GM18861 (cell line): Measurements from ENCODE around the gene PHTF1.

Source experiments
- ATAC-seq: cut with Tn5 transposase; IDR thresholded peaks from one replicate; pipeline ENCODE4 v1.9.1; 2021; ENCODE audit not compliant: unreplicated experiment

Gene PHTF1

DNA sequence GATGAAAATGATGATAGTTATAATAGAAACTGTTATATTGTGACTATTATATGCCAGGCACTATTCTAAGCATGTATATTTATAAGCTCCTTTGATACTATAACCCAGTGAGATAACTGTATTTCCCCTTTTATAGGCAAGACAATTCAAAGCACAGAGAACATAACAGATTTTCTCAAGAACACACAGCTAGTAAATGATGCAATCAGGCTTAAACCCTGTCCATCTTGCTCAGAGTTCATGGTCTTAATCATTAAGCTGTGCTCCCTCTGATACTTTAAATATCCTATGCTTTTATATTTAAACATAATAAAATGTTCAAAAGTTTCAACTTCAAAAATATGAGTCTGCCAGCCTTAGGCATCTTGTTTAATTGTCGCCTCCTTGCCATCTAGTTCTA is 88.6 kb downstream of the PHTF1 start:
- ATAC-seq: no peak

DNA sequence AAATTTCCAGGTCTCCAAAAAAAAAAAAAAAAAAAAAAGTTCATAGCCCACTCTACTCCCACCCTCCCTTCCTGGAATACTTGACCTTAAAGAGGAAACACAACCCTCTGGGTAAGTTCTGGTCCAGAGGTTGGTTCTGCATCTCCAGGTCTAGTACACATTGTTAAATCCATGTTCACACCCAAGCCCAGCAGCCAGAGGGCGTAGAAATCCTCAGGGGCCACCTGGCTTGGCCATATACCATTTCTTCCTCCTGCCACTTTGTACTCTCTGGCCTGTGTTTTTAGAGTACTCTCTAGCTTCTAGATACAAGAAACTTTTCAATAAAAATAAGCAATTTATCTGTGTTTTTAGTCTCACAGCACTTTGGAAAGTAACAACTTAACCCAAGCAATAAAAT is 89.3 kb downstream of the PHTF1 start:
- ATAC-seq: no peak

- ATAC-seq: no peak
Observed at GRCh38 chr1:113666126-113666525, 93.2 kb downstream of the PHTF1 start.

GRCh38 chr1:113665071-113665470 is 94.2 kb downstream of the PHTF1 start:
- ATAC-seq: no peak

- no peak for ATAC-seq
Observed at GRCh38 chr1:113663165-113663951, 95.9 kb downstream of the PHTF1 start.

GRCh38 chr1:113662101-113662500 is 97.2 kb downstream of the PHTF1 start:
- no peak for ATAC-seq

DNA sequence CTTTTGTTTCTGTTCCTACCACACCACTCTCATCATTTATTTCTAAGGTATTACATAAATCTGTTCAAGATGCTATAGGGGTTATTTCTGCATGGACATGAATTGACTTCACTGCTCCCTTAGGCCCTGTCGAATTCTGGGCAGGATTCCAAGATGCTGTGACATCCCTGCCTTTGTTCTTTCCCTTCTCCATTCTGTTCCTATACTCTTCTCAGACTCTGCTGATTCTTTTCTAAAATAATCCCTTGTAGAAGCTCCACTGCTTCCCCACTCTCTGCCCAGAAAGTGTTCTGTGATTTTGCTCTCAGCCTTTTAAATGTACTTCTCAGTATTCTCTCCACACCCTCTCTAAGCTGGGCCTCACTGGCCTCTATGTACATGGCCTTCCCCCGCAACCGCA is 99.2 kb downstream of the PHTF1 start:
- ATAC-seq: no peak

- ATAC-seq: no peak
Observed at GRCh38 chr1:113659556-113659955, 99.7 kb downstream of the PHTF1 start.

- no peak for ATAC-seq
Observed at GRCh38 chr1:113659035-113659434, 100.3 kb downstream of the PHTF1 start.

GRCh38 chr1:113657556-113658063 is 101.7 kb downstream of the PHTF1 start:
- no peak for ATAC-seq

DNA sequence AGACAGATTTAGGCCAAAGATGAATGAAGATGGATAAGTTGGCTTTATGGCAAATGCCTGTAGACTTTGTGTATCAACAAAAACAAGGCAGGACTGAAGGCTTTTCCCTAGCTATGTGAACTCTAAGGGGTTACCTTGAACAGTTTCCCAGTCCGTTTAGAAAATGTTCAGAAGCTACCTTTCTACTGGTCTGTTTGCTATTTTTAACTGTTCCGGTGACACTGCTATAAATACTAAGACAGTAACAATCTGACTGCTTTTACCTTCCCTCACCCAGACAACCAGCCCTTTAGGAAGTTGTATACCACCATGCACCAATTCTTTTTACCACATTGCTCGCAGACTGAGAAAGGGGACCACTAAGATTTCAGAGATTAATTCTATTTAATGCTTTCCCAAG is 102.2 kb downstream of the PHTF1 start:
- ATAC-seq: no peak

GRCh38 chr1:113654883-113655282 is 104.4 kb downstream of the PHTF1 start:
- ATAC-seq: no peak

DNA sequence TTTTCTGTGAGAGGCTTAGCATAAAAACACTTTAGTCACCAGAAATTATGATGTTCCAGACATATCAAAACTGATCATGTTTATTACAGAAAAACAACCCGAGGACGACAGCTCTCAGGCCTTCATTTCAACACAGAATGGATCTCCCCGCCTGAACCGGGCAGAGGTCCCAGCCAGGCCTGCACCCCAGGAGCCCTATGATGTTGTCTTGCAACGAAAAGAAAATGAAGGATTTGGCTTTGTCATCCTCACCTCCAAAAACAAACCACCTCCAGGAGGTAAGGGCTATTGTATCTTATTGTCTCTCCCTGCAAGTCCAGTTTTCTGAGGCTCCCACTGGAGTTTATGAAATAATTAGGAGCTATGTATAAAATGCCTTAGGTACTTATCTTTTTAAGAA is 105.5 kb downstream of the PHTF1 start:
- ATAC-seq: no peak

- no peak for ATAC-seq
Observed at GRCh38 chr1:113652771-113653170, 106.5 kb downstream of the PHTF1 start.

GRCh38 chr1:113648478-113648877 is 110.8 kb downstream of the PHTF1 start:
- ATAC-seq: no peak

DNA sequence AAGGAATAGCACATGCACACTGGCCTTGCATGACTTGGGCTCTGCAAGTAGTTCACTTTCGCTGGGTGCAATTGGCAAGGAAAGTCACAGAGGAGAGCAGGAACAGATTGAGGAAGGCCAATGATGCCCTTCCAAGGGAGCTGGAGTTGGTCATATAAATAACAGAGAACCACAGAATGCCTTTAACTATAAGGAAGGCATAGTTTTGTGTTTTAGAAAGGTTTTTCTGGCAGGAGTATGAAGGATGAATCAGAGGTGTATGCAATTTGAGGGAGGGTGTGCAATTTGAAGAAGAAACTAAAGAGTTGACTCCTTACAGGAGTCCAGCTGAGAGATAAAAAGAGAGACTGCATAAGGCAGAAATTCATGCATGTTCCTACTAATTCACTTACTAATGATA is 112.1 kb downstream of the PHTF1 start:
- no peak for ATAC-seq
